HepG2 (cell line): Measurements from ENCODE around the gene SGSH.

Source experiments
- CTCF ChIP-seq: sonication (generic); formaldehyde crosslinking; IDR thresholded peaks from 2 replicates; pipeline ENCODE4 v1.5.0; 2020; ENCODE audit warnings: mild to moderate bottlenecking, missing genetic modification reagents, moderate library complexity
- MYC ChIP-seq: sonication (generic); formaldehyde crosslinking; IDR thresholded peaks from 2 replicates; pipeline ENCODE4 v1.9.0; 2021; ENCODE audit warnings: missing genetic modification reagents, borderline replicate concordance
- NR2F1 ChIP-seq, 2 experiments: fragments of 450-650 bp in 1 of 2; formaldehyde crosslinking in 1 of 2; IDR thresholded peaks; 2 replicates each; pipeline versions ENCODE4 v1.5.0 to v1.6.1; 2016 to 2020; ENCODE audit warnings: mild to moderate bottlenecking in 1 of 2, missing compliant biosample characterization in 1 of 2, missing genetic modification reagents in 1 of 2, moderate library complexity in 1 of 2
- PREB ChIP-seq: sonication (generic); formaldehyde crosslinking; IDR thresholded peaks from 2 replicates; pipeline ENCODE4 v1.4.0; 2020; ENCODE audit warnings: missing genetic modification reagents
- SMAD9 ChIP-seq: sonication (generic); formaldehyde crosslinking; IDR thresholded peaks from 2 replicates; pipeline ENCODE4 v1.5.1; 2020; ENCODE audit warnings: mild to moderate bottlenecking, missing genetic modification reagents
- TBL1XR1 ChIP-seq: fragments of 150-350 bp; IDR thresholded peaks from 2 replicates; pipeline ENCODE4 v1.6.1; 2014; ENCODE audit warnings: borderline replicate concordance, low read length; ENCODE audit not compliant: partially characterized antibody
- ZNF33B ChIP-seq: sonication (generic); formaldehyde crosslinking; IDR thresholded peaks from 2 replicates; pipeline ENCODE4 v1.5.1; 2020; ENCODE audit warnings: mild to moderate bottlenecking, missing genetic modification reagents
- ZNF670 ChIP-seq: sonication (generic); formaldehyde crosslinking; IDR thresholded peaks from 2 replicates; pipeline ENCODE4 v1.8.0; 2022; ENCODE audit warnings: mild to moderate bottlenecking, missing genetic modification reagents, borderline replicate concordance
- ZNF703 ChIP-seq: sonication (generic); formaldehyde crosslinking; IDR thresholded peaks from 2 replicates; pipeline ENCODE4 v1.5.1; 2020; ENCODE audit warnings: missing genetic modification reagents, mild to moderate bottlenecking, moderate library complexity, borderline replicate concordance
- TF ChIP-seq, protein P1 (sequence below): sonication (generic); formaldehyde crosslinking; IDR thresholded peaks from 2 replicates; pipeline ENCODE4 v1.8.1; 2022; ENCODE audit warnings: low read depth, mild to moderate bottlenecking, missing genetic modification reagents

DNA sequence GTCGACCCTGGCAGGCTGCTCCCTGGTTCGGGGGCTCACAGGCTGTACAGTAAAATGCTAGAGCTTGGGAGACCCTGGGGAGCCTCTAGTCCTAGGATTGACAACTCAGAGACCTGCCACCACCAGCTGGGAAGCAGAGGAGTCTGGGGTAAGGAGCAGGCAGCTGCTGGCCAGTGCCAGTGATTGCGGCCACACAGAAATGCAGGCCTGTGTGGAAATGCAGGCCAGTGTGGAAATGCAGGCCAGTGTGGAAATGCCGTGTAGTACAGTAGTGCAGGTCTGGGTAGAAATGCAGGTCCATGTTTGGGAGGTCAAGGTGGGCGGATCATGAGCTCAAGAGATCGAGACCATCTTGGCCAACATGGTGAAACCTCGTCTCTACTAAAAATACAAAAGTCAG is 23.5 kb downstream of the SGSH start:
- TF ChIP-seq MYC (CRISPR knock-in tag) (no peak), ZNF670 (CRISPR knock-in tag) (no peak), CTCF (CRISPR knock-in tag) (no peak), NR2F1 (CRISPR knock-in tag; IDR thresholded peaks at IDR 0.05) (no peak), ZNF703 (CRISPR knock-in tag) (no peak), SMAD9 (CRISPR knock-in tag) (no peak), PREB (CRISPR knock-in tag) (no peak), TBL1XR1 (no peak), ZNF33B (CRISPR knock-in tag) (no peak)
- TF ChIP-seq, protein P1, sequence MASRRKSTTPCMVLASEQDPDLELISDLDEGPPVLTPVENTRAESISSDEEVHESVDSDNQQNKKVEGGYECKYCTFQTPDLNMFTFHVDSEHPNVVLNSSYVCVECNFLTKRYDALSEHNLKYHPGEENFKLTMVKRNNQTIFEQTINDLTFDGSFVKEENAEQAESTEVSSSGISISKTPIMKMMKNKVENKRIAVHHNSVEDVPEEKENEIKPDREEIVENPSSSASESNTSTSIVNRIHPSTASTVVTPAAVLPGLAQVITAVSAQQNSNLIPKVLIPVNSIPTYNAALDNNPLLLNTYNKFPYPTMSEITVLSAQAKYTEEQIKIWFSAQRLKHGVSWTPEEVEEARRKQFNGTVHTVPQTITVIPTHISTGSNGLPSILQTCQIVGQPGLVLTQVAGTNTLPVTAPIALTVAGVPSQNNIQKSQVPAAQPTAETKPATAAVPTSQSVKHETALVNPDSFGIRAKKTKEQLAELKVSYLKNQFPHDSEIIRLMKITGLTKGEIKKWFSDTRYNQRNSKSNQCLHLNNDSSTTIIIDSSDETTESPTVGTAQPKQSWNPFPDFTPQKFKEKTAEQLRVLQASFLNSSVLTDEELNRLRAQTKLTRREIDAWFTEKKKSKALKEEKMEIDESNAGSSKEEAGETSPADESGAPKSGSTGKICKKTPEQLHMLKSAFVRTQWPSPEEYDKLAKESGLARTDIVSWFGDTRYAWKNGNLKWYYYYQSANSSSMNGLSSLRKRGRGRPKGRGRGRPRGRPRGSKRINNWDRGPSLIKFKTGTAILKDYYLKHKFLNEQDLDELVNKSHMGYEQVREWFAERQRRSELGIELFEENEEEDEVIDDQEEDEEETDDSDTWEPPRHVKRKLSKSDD = no peak
